Measurements from ENCODE around the gene NACC2. TPM values are rescaled to one million over a fixed set of nuclear protein-coding genes. Genes with fewer than 3 reads are reported as not detected.

The NACC2 gene
- total and polyA plus RNA-seq, 8 donors: 4.1 to 69.2 (median 10.0) TPM

- no peak for DNase-seq
- no peaks in the 10 kb centered on the region for H3K9me3 ChIP-seq
- H3K4me1 ChIP-seq: no peaks in the 10 kb centered on the region
- WGBS, 5 donors: 81 to 95% (median 87%) methylated on average over 5 of the region's 5 CpGs
- no peak overlapping the region for H3K4me3 ChIP-seq
- peaks cover 0 to 76% (median 34%) of the 10 kb centered on the region in 3 donors for H3K27me3 ChIP-seq
- intact Hi-C loops (cut with DNase I; ENCODE audit: low total_unique reads): no loop called here
- no peak overlapping the region for H3K27ac ChIP-seq
- no peaks in the 10 kb centered on the region for H3K36me3 ChIP-seq
- no peak for TF ChIP-seq CTCF (IDR thresholded peaks at IDR 0.05)
- no peak for TF ChIP-seq POLR2AphosphoS5 (IDR thresholded peaks at IDR 0.05)
- no peak for TF ChIP-seq POLR2A (IDR thresholded peaks at IDR 0.05)
- TF ChIP-seq EP300 (IDR thresholded peaks at IDR 0.05): no peak
Observed at GRCh38 chr9:136140046-136140445, 45.0 kb upstream of the NACC2 start.

GRCh38 chr9:136138566-136138965, 43.5 kb upstream of the NACC2 start:
- Histone ChIP-seq H3K4me1 (peaks cover 4 to 5% (median 5%) of the 10 kb centered on the region in 4 donors), H3K4me3 (no peak overlapping the region), H3K27ac (no peak overlapping the region), H3K36me3 (no peaks in the 10 kb centered on the region), H3K27me3 (peaks cover 0 to 76% (median 49%) of the 10 kb centered on the region in 3 donors), H3K9me3 (no peaks in the 10 kb centered on the region)
- peak in 1 of 2 donors; percentile 60 for DNase-seq
- 14 to 17% (median 15%) methylated on average over 9 of the region's 9 CpGs for WGBS, 5 donors
- TF ChIP-seq POLR2AphosphoS5 (IDR thresholded peaks at IDR 0.05) (no peak), POLR2A (IDR thresholded peaks at IDR 0.05) (no peak), CTCF (IDR thresholded peaks at IDR 0.05) (no peak), EP300 (IDR thresholded peaks at IDR 0.05) (no peak)
- intact Hi-C loops (cut with DNase I; ENCODE audit: low total_unique reads): no loop called here

GRCh38 chr9:136137321-136138265, 42.5 kb upstream of the NACC2 start:
- peak in 1 of 2 donors; percentile 63 for DNase-seq
- peaks cover 0 to 76% (median 53%) of the 10 kb centered on the region in 3 donors for H3K27me3 ChIP-seq
- TF ChIP-seq CTCF (IDR thresholded peaks at IDR 0.05) (no peak), POLR2A (IDR thresholded peaks at IDR 0.05) (no peak), POLR2AphosphoS5 (IDR thresholded peaks at IDR 0.05) (no peak), EP300 (IDR thresholded peaks at IDR 0.05) (no peak)

GRCh38 chr9:136136127-136136925, 41.2 kb upstream of the NACC2 start:
- intact Hi-C loops (cut with DNase I; ENCODE audit: low total_unique reads): no loop called here
- H3K36me3 ChIP-seq: no peaks in the 10 kb centered on the region
- peaks cover 0 to 80% (median 65%) of the 10 kb centered on the region in 3 donors for H3K27me3 ChIP-seq
- no peak overlapping the region for H3K4me3 ChIP-seq
- H3K9me3 ChIP-seq: no peaks in the 10 kb centered on the region
- H3K27ac ChIP-seq: no peak overlapping the region
- DNase-seq: no peak
- WGBS, 5 donors: 80 to 87% (median 84%) methylated on average over 32 to 33 of the region's 33 CpGs
- TF ChIP-seq POLR2A (IDR thresholded peaks at IDR 0.05) (no peak), EP300 (IDR thresholded peaks at IDR 0.05) (no peak), POLR2AphosphoS5 (IDR thresholded peaks at IDR 0.05) (no peak), CTCF (IDR thresholded peaks at IDR 0.05) (no peak)
- peaks cover 9 to 27% (median 25%) of the 10 kb centered on the region in 4 donors for H3K4me1 ChIP-seq

More at GRCh38 chr9:136137321-136138265, 42.5 kb upstream of the NACC2 start:
- Histone ChIP-seq H3K4me3 (no peak overlapping the region), H3K9me3 (no peaks in the 10 kb centered on the region), H3K36me3 (no peaks in the 10 kb centered on the region), H3K27ac (no peak overlapping the region), H3K4me1 (peaks cover 9 to 15% (median 14%) of the 10 kb centered on the region in 4 donors)
- intact Hi-C loops (cut with DNase I; ENCODE audit: low total_unique reads): no loop called here
- 59 to 67% (median 66%) methylated on average over 24 to 27 of the region's 27 CpGs for WGBS, 5 donors
